Caco-2 (cell line): Measurements from ENCODE around the gene ETFA. TPM values are rescaled to one million over a fixed set of nuclear protein-coding genes. Genes with fewer than 3 reads are reported as not detected.

Source experiments
- BruUV-seq: library from RNA; stranded (reverse); fragments of 400-500 nt; replicated peaks from 2 replicates; lab custom pipeline; 2021; lab: Mats Ljungman, UMichigan
- CTCF ChIA-PET: fragments of 300-600 bp; sonication (Branson Sonifier 250); formaldehyde crosslinking; loops from one replicate; lab custom pipeline; 2022; ENCODE audit warnings: antibody characterized with exemption; lab: Charles Lee
- POLR2A ChIA-PET: fragments of 300-600 bp; sonication (Branson Sonifier 250); formaldehyde crosslinking; loops from one replicate; lab custom pipeline; 2022; ENCODE audit warnings: antibody characterized with exemption; lab: Charles Lee
- DNase-seq, 2 experiments: peaks; one replicate each; pipeline versions ENCODE4 v3.0.0 to v3.0.0-alpha.2; 2020 to 2022
- H3K27me3 ChIP-seq: replicated peaks from 2 replicates; pipeline ENCODE4 v1.6.0; 2011; ENCODE audit warnings: low read length; ENCODE audit not compliant: control insufficient read depth, insufficient read depth
- H3K36me3 ChIP-seq: 2 replicates; pipeline ENCODE4 v1.5.1; 2011; ENCODE audit warnings: low read length; ENCODE audit not compliant: control insufficient read depth, insufficient read depth
- H3K4me1 ChIP-seq: fragments of 250-450 bp; sonication (Bioruptor Pico); 2 replicates; pipeline ENCODE4 v1.5.1; 2020; ENCODE audit warnings: mild to moderate bottlenecking
- H3K4me3 ChIP-seq: 2 replicates; pipeline ENCODE4 v1.5.1; 2011; ENCODE audit warnings: low read depth, mild to moderate bottlenecking, control low read depth, low read length
- H3K9me3 ChIP-seq: fragments of 250-450 bp; sonication (Bioruptor Pico); 2 replicates; pipeline ENCODE4 v1.5.1; 2020; ENCODE audit warnings: mild to moderate bottlenecking, moderate library complexity
- H3K27ac Mint-ChIP-seq: one replicate; pipeline ENCODE4 v1.8.0; 2022; ENCODE audit warnings: mixed read lengths; ENCODE audit not compliant: unreplicated experiment
- H3K27me3 Mint-ChIP-seq: one replicate; pipeline ENCODE4 v1.8.0; 2022; ENCODE audit warnings: mixed read lengths; ENCODE audit not compliant: insufficient read depth, unreplicated experiment
- H3K36me3 Mint-ChIP-seq: one replicate; pipeline ENCODE4 v1.8.0; 2022; ENCODE audit warnings: mild to moderate bottlenecking, mixed read lengths; ENCODE audit not compliant: insufficient read depth, unreplicated experiment
- H3K4me1 Mint-ChIP-seq: one replicate; pipeline ENCODE4 v1.8.0; 2022; ENCODE audit warnings: low read depth, mixed read lengths; ENCODE audit not compliant: unreplicated experiment
- H3K4me3 Mint-ChIP-seq: one replicate; pipeline ENCODE4 v1.8.0; 2022; ENCODE audit warnings: mild to moderate bottlenecking, moderate library complexity, mixed read lengths; ENCODE audit not compliant: unreplicated experiment
- H3K9me3 Mint-ChIP-seq: one replicate; pipeline ENCODE4 v1.8.0; 2022; ENCODE audit warnings: mixed read lengths; ENCODE audit not compliant: unreplicated experiment
- intact Hi-C: fragments of 100-400 bp; cut with micrococcal nuclease; formaldehyde crosslinking; loops from one replicate; pipeline ENCODE4 v1.10.0; 2022; ENCODE audit not compliant: unreplicated experiment
- total RNA-seq: library from RNA; stranded (reverse); gene quantifications from 2 replicates; pipeline ENCODE4 v1.2.3, GENCODE V29; 2022
- TF ChIP-seq, protein P1 (sequence below), 2 experiments: fragments of 200-600 bp in 1 of 2; IDR thresholded peaks; 1 replicate in 1 of 2; 2 replicates in 1 of 2; pipeline versions ENCODE4 v1.5.1 to v1.8.0; 2011 to 2022; ENCODE audit warnings: antibody characterized with exemption in 1 of 2, control low read depth in 1 of 2, inconsistent platforms in 1 of 2, low read depth in 1 of 2, low read length in 1 of 2, mild to moderate bottlenecking in 1 of 2, moderate library complexity in 1 of 2; ENCODE audit not compliant: insufficient read depth in 1 of 2, severe bottlenecking in 1 of 2, unreplicated experiment in 1 of 2

Gene ETFA
- total RNA-seq, 1 experiment from 2014 or later: 260 TPM

DNA sequence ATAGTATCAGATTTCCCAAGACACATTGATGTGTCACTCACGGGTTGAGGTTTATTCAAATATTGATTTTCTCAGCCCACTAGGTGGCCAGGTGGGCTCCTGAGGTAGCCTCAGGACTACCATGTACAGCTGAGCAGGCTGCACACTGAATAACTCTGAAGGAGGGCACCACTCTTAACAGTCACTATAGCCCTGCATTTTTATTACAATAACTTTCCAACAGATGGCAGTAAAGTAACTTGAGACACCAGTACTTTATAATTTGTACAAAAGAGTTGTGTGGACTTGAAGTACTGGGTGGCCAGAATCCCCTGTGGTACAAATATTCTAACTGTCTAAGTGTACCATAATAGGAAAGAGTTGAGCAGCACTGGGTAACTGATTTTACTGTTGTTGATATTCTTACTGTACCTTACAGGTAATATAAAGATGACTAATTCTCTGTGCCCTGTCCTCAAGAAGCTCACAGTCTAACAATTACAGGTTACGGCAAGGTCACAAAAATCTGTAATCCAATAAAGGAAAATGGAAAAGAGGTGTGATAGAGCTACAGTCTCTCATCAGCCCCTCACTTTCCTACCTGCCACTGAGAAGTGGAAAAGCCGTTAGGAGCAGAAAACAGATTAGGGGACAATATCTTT is 76.0 kb downstream of the ETFA start:
- intact Hi-C loops: loop anchor here (2.0 to 5.0 kb wide), 2 partner anchors 52 to 99 kb away; no protein-coding TSS in a partner anchor
- Mint-ChIP-seq H3K4me3 (no peak overlapping the region), H3K27ac (no peak overlapping the region), H3K4me1 (peaks cover 12% of the 10 kb centered on the region), H3K36me3 (peaks cover 15% of the 10 kb centered on the region), H3K9me3 (no peaks in the 10 kb centered on the region), H3K27me3 (no peaks in the 10 kb centered on the region)
- CTCF ChIA-PET: interaction anchor here (1.0 to 1.1 kb wide), 2 partner anchors 95 to 99 kb away, joined by 4 to 7 read pairs; no protein-coding TSS in a partner anchor
- BruUV-seq: no TSS peak
- no peaks in the 10 kb centered on the region for H3K36me3 ChIP-seq
- POLR2A ChIA-PET: interaction anchor here (0.6 kb wide), 1 partner anchor 101 kb away, joined by 3 read pairs; the partner anchor contains the start of gene ISL2
- no peak overlapping the region for H3K4me3 ChIP-seq
- no peaks in the 10 kb centered on the region for H3K9me3 ChIP-seq
- TF ChIP-seq, protein P1, sequence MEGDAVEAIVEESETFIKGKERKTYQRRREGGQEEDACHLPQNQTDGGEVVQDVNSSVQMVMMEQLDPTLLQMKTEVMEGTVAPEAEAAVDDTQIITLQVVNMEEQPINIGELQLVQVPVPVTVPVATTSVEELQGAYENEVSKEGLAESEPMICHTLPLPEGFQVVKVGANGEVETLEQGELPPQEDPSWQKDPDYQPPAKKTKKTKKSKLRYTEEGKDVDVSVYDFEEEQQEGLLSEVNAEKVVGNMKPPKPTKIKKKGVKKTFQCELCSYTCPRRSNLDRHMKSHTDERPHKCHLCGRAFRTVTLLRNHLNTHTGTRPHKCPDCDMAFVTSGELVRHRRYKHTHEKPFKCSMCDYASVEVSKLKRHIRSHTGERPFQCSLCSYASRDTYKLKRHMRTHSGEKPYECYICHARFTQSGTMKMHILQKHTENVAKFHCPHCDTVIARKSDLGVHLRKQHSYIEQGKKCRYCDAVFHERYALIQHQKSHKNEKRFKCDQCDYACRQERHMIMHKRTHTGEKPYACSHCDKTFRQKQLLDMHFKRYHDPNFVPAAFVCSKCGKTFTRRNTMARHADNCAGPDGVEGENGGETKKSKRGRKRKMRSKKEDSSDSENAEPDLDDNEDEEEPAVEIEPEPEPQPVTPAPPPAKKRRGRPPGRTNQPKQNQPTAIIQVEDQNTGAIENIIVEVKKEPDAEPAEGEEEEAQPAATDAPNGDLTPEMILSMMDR (IDR thresholded peaks at IDR 0.05; ENCODE audit: insufficient read depth in 1 of 2, low read depth in 1 of 2, low read length in 1 of 2, severe bottlenecking in 1 of 2, unreplicated experiment in 1 of 2): peak; percentile 32 to 61
- no peaks in the 10 kb centered on the region for H3K4me1 ChIP-seq
- peak in 1 of 2 experiments; percentile 42 for DNase-seq
- H3K27me3 ChIP-seq: no peaks in the 10 kb centered on the region

DNA sequence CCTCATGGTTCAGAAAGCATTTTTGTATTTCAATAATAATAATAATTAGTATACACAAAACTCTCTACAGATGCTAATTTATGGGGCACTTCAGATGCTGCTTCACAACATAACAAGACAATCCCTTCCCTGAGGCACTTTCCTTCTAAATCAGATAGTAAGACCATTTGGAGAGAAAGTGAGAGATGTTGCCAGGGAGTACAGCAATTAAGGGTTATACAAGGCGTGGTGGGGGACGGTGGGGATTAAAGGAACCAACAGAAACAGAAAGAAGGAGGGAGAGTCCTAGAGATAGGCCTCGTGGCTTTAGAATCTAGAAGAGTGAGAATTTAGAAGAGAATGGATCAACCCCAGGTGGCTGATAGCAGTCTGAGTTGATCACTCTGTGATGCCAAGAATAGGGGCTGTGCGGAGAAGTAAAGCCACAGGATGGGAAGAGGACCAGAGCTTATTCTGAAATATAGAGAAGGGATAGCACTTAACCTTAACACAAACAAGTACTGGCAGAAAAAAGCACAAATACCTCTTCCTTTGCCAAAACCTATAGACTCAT is 76.9 kb downstream of the ETFA start:
- no peaks in the 10 kb centered on the region for H3K27me3 Mint-ChIP-seq
- no TSS peak for BruUV-seq
- intact Hi-C loops: loop anchor here (2.0 kb wide), 1 partner anchor 100 kb away; no protein-coding TSS in a partner anchor
- CTCF ChIA-PET: no interaction called here
- H3K4me1 Mint-ChIP-seq: peaks cover 12% of the 10 kb centered on the region
- POLR2A ChIA-PET: no interaction called here
- no peaks in the 10 kb centered on the region for H3K36me3 ChIP-seq
- no peak overlapping the region for H3K4me3 Mint-ChIP-seq
- DNase-seq: no peak
- TF ChIP-seq, protein P1 (IDR thresholded peaks at IDR 0.05; ENCODE audit: insufficient read depth in 1 of 2, low read depth in 1 of 2, low read length in 1 of 2, severe bottlenecking in 1 of 2, unreplicated experiment in 1 of 2): no peak
- H3K4me3 ChIP-seq: no peak overlapping the region
- H3K36me3 Mint-ChIP-seq: peaks cover 22% of the 10 kb centered on the region
- H3K27ac Mint-ChIP-seq: no peak overlapping the region
- H3K9me3 ChIP-seq: no peaks in the 10 kb centered on the region
- H3K4me1 ChIP-seq: no peaks in the 10 kb centered on the region
- H3K9me3 Mint-ChIP-seq: no peaks in the 10 kb centered on the region
- H3K27me3 ChIP-seq: no peaks in the 10 kb centered on the region

- Histone ChIP-seq H3K36me3 (no peaks in the 10 kb centered on the region), H3K4me3 (no peak overlapping the region), H3K4me1 (no peaks in the 10 kb centered on the region), H3K9me3 (no peaks in the 10 kb centered on the region), H3K27me3 (no peaks in the 10 kb centered on the region)
- DNase-seq: no peak
- Mint-ChIP-seq H3K27ac (no peak overlapping the region), H3K27me3 (no peaks in the 10 kb centered on the region), H3K9me3 (no peaks in the 10 kb centered on the region), H3K4me1 (peaks cover 12% of the 10 kb centered on the region), H3K4me3 (no peak overlapping the region), H3K36me3 (peaks cover 25% of the 10 kb centered on the region)
- CTCF ChIA-PET: no interaction called here
- no TSS peak for BruUV-seq
- POLR2A ChIA-PET: no interaction called here
- TF ChIP-seq, protein P1 (IDR thresholded peaks at IDR 0.05; ENCODE audit: insufficient read depth in 1 of 2, low read depth in 1 of 2, low read length in 1 of 2, severe bottlenecking in 1 of 2, unreplicated experiment in 1 of 2): no peak
- intact Hi-C loops: loop anchor here (2.0 kb wide), 1 partner anchor 101 kb away; no protein-coding TSS in a partner anchor
Observed at GRCh38 chr15:76233921-76234320, 77.3 kb downstream of the ETFA start.
